Inflammatory macrophage treated with lipopolysaccharide for 1 hour (primary cell): ENCODE data around the gene CASK.

ENCODE experiments used
- DNase-seq, 2 donors: peaks; one replicate each; pipeline ENCODE4 v3.0.0-alpha.2; 2020 to 2022

CASK gene

GRCh38 chrX:41923211-41923977, at the start of gene CASK:
TSS of gene CASK (minus strand) at chrX:41923554. CDS start at chrX:41922988, 566 bp downstream.
- DNase-seq = peak; percentile 84 to 87

DNA sequence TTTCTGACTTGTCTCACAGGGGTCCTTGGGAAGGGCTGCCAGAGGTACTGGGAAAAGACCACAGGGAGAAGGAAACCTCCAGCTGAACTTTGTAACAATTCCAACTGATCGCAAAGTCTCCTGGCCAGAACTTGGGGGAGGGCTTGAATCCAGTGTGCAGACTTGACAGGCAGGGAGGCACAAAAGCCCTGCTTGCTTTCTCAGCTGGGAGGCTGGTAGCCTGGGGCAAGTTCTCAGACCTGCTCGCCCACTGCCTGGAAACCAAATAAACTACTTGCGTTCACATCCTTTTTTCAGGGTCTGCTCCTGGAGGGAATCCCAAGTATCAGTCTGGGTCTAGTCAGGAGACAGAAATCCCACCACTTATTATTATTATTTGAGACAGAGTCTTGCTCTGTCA, 48.0 kb upstream of the CASK start:
- no peak for DNase-seq

- no peak for DNase-seq
Measured at GRCh38 chrX:41970419-41970818, 47.1 kb upstream of the CASK start.

DNA sequence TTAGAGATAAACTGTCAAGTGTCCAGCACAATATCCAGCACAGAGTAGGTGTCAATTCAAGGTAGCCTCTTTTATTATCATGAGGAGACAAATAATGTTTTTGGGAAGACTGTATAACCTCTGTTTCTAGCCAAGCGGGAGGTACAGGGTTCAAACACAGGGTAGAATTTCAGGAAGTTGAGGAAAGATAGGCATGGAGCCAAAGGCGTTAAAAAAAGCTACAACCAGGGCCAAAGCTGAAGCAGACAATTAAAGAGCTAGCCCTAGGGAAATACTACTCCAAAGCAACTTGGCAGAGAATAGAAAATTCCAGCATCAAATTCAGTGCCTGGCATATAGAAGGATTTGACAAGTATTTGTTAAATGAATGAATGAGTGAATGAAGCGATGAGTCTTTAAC, 40.0 kb upstream of the CASK start:
- DNase-seq = no peak

- DNase-seq = no peak
Measured at GRCh38 chrX:41960142-41960541, 36.8 kb upstream of the CASK start.

DNA sequence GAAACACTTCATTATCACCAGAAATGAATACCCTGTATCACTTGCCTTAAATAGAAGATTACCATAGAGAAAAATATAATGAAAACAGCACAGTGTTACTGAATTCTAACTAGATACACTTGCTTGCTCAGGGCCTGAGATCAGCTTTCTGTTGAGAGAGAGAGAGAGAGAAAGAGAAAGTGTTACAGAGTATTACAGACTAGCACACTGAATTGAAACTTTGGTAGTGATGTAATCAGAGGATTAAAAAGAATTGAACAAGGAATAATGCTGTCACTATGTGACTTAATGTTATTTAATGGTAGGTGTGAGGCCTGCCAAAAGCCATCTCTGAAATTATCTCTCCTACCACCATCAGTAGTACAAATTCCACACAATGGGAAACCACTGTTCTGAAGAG, 35.5 kb upstream of the CASK start:
- no peak for DNase-seq

DNA sequence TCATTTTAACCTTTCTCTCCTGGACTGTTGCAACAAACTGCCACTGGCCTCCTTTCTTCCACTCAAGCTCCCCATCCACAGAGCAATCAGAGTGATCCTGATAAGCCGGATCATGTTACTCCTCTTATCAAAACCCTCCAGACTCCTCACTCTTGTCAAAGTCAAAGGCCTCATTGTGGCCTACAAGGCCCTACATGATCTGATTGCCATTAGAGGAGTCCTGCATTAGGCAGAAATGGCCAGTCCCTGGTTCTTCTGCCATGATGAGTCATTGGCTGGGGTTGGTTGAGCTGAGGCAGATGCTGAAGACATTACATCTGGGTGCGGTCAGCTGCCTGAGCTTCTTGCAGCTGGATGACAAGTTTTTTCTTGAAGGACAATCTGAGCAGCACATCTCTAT, 32.7 kb upstream of the CASK start:
- no peak for DNase-seq

DNA sequence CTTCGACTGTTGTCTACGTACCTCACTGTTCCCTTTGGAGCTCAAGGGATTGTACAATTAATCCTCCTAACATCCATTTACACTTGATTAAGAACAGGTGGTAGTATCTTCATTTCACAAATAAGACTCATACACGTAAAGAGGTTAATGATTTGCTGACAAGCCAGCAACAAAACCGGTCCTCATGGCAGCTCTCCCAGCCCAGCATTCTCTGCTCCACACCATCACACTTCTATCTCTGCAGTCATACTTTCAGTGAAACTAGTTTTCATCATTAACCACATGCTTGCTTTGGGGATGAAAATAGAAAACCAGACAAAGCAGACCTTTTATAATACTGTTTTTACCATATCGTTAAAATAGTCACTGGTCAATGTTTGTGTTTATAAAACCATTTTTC, 28.7 kb upstream of the CASK start:
- DNase-seq = no peak

GRCh38 chrX:41946989-41947612, 23.7 kb upstream of the CASK start:
- DNase-seq = no peak

- no peak for DNase-seq
Measured at GRCh38 chrX:41946235-41946634, 22.9 kb upstream of the CASK start.

GRCh38 chrX:41935832-41936231, 12.5 kb upstream of the CASK start:
- no peak for DNase-seq

GRCh38 chrX:41933546-41933945, 10.2 kb upstream of the CASK start:
- DNase-seq = no peak

GRCh38 chrX:41932885-41933284, 9.5 kb upstream of the CASK start:
- DNase-seq = no peak

- no peak for DNase-seq
Measured at GRCh38 chrX:41931591-41931990, 8.2 kb upstream of the CASK start.

DNA sequence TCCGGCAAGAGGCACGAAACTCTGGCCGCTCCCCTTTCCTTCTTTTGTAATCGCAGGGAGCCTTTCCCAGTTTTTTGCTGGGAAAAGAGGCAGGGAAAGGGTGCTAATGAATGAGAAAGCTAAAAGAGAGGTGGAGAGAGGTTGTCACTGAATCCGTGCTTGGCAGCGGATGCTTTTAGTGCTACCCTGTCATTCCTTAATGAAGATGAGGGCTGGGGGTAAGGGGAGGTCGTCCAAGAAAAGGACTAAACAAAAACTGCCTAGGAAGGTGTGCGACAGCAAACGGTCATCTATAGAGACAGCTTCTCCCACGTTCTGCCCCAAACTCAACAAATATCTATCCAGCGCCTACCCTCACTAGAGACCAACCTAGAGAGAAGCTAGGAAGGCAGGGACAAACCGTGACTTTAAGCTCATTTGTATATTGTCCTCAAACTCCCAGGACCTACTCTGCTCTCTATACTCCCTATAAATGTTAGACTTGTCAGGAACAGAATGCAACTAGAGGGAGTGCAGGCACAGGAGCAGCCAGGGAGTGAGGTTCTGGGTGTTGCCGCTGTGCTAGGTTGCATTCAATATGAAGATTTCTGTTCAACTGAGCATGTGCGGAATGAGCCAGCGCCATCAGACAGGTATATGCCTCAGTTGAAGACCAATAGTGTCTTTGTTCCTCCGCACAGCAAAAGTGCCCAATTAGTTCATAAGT, 777 bp upstream of the CASK start:
- DNase-seq = no peak

- no peak for DNase-seq
Measured at GRCh38 chrX:41922431-41923151, 763 bp downstream of the CASK start.

GRCh38 chrX:41921492-41922430, 1.6 kb downstream of the CASK start:
- DNase-seq = peak; percentile 66 to 72

- no peak for DNase-seq
Measured at GRCh38 chrX:41919870-41920269, 3.5 kb downstream of the CASK start.

DNA sequence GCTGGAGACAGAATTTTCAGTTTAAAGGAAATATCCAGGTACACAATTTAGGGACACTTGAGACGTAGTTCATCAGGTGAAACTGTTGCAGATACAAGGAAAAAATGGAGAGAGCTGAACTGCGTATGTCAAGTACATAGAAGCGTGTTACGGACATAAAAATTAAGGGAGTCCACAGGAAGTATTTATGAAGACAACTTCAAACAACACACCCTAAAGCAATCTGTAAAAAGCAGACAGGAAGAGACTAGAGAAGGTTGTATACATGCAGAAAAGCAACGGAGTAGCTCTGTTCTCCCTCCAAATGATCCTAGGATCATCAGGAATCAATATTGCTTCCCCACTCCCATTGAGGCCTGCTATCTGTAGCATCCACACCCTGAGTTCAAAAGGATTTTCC, 5.8 kb downstream of the CASK start:
- DNase-seq = no peak

- no peak for DNase-seq
Measured at GRCh38 chrX:41913476-41913875, 9.9 kb downstream of the CASK start.

GRCh38 chrX:41912923-41913322, 10.4 kb downstream of the CASK start:
- no peak for DNase-seq

- DNase-seq = no peak
Measured at GRCh38 chrX:41909068-41909467, 14.3 kb downstream of the CASK start.
